ENCODE measurements around the gene ANKRD18A.

ANKRD18A gene

GRCh38 chr9:38620483-38621433 lies at the start of gene ANKRD18A:
Gene ANKRD18A, minus strand, starts transcription at chr9:38620596. Its CDS starts 311 bp downstream, at chr9:38620285.
- in situ Hi-C loops (cut with MboI; ENCODE audit: low sequenced_read_pairs) = no loop called here

- in situ Hi-C loops (cut with MboI; ENCODE audit: low sequenced_read_pairs) = loop anchor here (10.0 to 25.0 kb wide), 2 partner anchors 56 to 107 kb away; partner anchors contain the start of gene FAM240B
Measured at GRCh38 chr9:38668791-38669466, 48.5 kb upstream of the ANKRD18A start.

GRCh38 chr9:38662763-38663593 lies 42.6 kb upstream of the ANKRD18A start:
- in situ Hi-C loops (cut with MboI; ENCODE audit: low sequenced_read_pairs) = loop anchor here (10.0 to 25.0 kb wide), 2 partner anchors 62 to 101 kb away; partner anchors contain the start of gene FAM240B

- in situ Hi-C loops (cut with MboI; ENCODE audit: low sequenced_read_pairs) = loop anchor here (25.0 kb wide), 1 partner anchor 97 kb away; no protein-coding TSS in a partner anchor
Measured at GRCh38 chr9:38659538-38659937, 39.1 kb upstream of the ANKRD18A start.

- in situ Hi-C loops (cut with MboI; ENCODE audit: low sequenced_read_pairs) = loop anchor here (25.0 kb wide), 1 partner anchor 95 kb away; no protein-coding TSS in a partner anchor
Measured at GRCh38 chr9:38656896-38657295, 36.5 kb upstream of the ANKRD18A start.

GRCh38 chr9:38652486-38652885 lies 32.1 kb upstream of the ANKRD18A start:
- in situ Hi-C loops (cut with MboI; ENCODE audit: low sequenced_read_pairs) = loop anchor here (25.0 kb wide), 1 partner anchor 90 kb away; no protein-coding TSS in a partner anchor

GRCh38 chr9:38652044-38652443 lies 31.6 kb upstream of the ANKRD18A start:
- in situ Hi-C loops (cut with MboI; ENCODE audit: low sequenced_read_pairs) = loop anchor here (25.0 kb wide), 1 partner anchor 90 kb away; no protein-coding TSS in a partner anchor

- in situ Hi-C loops (cut with MboI; ENCODE audit: low sequenced_read_pairs) = loop anchor here (25.0 kb wide), 1 partner anchor 89 kb away; no protein-coding TSS in a partner anchor
Measured at GRCh38 chr9:38651400-38652042, 31.1 kb upstream of the ANKRD18A start.

- in situ Hi-C loops (cut with MboI; ENCODE audit: low sequenced_read_pairs) = loop anchor here (25.0 kb wide), 1 partner anchor 88 kb away; no protein-coding TSS in a partner anchor
Measured at GRCh38 chr9:38650564-38650963, 30.2 kb upstream of the ANKRD18A start.

GRCh38 chr9:38649731-38650363 lies 29.5 kb upstream of the ANKRD18A start:
- in situ Hi-C loops (cut with MboI; ENCODE audit: low sequenced_read_pairs) = loop anchor here (10.0 to 25.0 kb wide), 3 partner anchors 65 to 288 kb away; no protein-coding TSS in a partner anchor

- in situ Hi-C loops (cut with MboI; ENCODE audit: low sequenced_read_pairs) = loop anchor here (10.0 to 25.0 kb wide), 2 partner anchors 70 to 282 kb away; no protein-coding TSS in a partner anchor
Measured at GRCh38 chr9:38644601-38645000, 24.2 kb upstream of the ANKRD18A start.

GRCh38 chr9:38643815-38644173 lies 23.4 kb upstream of the ANKRD18A start:
- in situ Hi-C loops (cut with MboI; ENCODE audit: low sequenced_read_pairs) = loop anchor here (10.0 to 25.0 kb wide), 2 partner anchors 71 to 281 kb away; no protein-coding TSS in a partner anchor

GRCh38 chr9:38642951-38643814 lies 22.8 kb upstream of the ANKRD18A start:
- in situ Hi-C loops (cut with MboI; ENCODE audit: low sequenced_read_pairs) = loop anchor here (10.0 to 25.0 kb wide), 2 partner anchors 72 to 281 kb away; no protein-coding TSS in a partner anchor

GRCh38 chr9:38641985-38642864 lies 21.8 kb upstream of the ANKRD18A start:
- in situ Hi-C loops (cut with MboI; ENCODE audit: low sequenced_read_pairs) = loop anchor here (10.0 to 25.0 kb wide), 2 partner anchors 73 to 280 kb away; no protein-coding TSS in a partner anchor

GRCh38 chr9:38641142-38641541 lies 20.7 kb upstream of the ANKRD18A start:
- in situ Hi-C loops (cut with MboI; ENCODE audit: low sequenced_read_pairs) = loop anchor here (10.0 to 25.0 kb wide), 2 partner anchors 74 to 279 kb away; no protein-coding TSS in a partner anchor

GRCh38 chr9:38639577-38639940 lies 19.2 kb upstream of the ANKRD18A start:
- in situ Hi-C loops (cut with MboI; ENCODE audit: low sequenced_read_pairs) = loop anchor here (25.0 kb wide), 1 partner anchor 277 kb away; no protein-coding TSS in a partner anchor

All from HL-60/S4 treated with phorbol 12-myristate 13-acetate at 8.2 ng/mL for 4 days and 3 days (cell line).